Endothelial cell of umbilical vein (primary cell): ENCODE measurements around the gene MRPL16. TPM values are rescaled to one million over a fixed set of nuclear protein-coding genes. Genes with fewer than 3 reads are reported as not detected.
"Not testable (repeated sequence)": the region's sequence is repeated elsewhere in the genome, so short reads cannot be mapped to it uniquely, and the experiment has no call there.

Experiments
- BruUV-seq: library from RNA; stranded (reverse); fragments of 400-500 nt; replicated peaks from 2 replicates; lab custom pipeline; 2021; lab: Mats Ljungman, UMichigan
- CTCF ChIA-PET: fragments of 300-600, 350-600 bp; sonication (Branson Sonifier 250); formaldehyde crosslinking; loops from one replicate; lab custom pipeline; 2021; ENCODE audit warnings: antibody characterized with exemption, inconsistent platforms; lab: Charles Lee
- POLR2A ChIA-PET: fragments of 300-600, 350-600 bp; sonication (Branson Sonifier 250); formaldehyde crosslinking; loops from one replicate; lab custom pipeline; 2021; ENCODE audit warnings: antibody characterized with exemption, inconsistent platforms; lab: Charles Lee
- DNase-seq: peaks from one replicate; pipeline ENCODE4 v3.0.0-alpha.2; 2011; ENCODE audit warnings: low read depth, low spot score
- FAIRE-seq: peaks from 2 replicates; lab custom pipeline; 2011; peaks lifted over from hg19 to GRCh38; lab: Jason Lieb, UNC
- H2AFZ ChIP-seq: 2 replicates; pipeline ENCODE4 v1.6.0; 2012; ENCODE audit warnings: low read depth, low read length, control low read depth, inconsistent platforms
- H3K27ac ChIP-seq: 2 replicates; pipeline ENCODE4 v1.5.1; 2011; ENCODE audit warnings: low read depth, mild to moderate bottlenecking, control low read depth, low read length, moderate library complexity; ENCODE audit not compliant: insufficient read depth
- H3K27me3 ChIP-seq, 2 experiments: 2 replicates each; pipeline versions ENCODE4 v1.6.0 to v1.6.1; 2011; ENCODE audit warnings: low read length in 2 of 2, mixed read lengths in 1 of 2; ENCODE audit not compliant: control insufficient read depth in 2 of 2, insufficient read depth in 2 of 2
- H3K36me3 ChIP-seq, 2 experiments: 2 replicates in 1 of 2; 3 replicates in 1 of 2; pipeline ENCODE4 v1.5.1; 2011; ENCODE audit warnings: low read length in 2 of 2, mild to moderate bottlenecking in 1 of 2, moderate library complexity in 1 of 2; ENCODE audit not compliant: control insufficient read depth in 2 of 2, insufficient read depth in 2 of 2; ENCODE audit errors: extremely low read depth in 1 of 2
- H3K4me1 ChIP-seq: 3 replicates; pipeline ENCODE4 v1.5.1; 2011; ENCODE audit warnings: mild to moderate bottlenecking, low read length; ENCODE audit not compliant: control insufficient read depth, insufficient read depth; ENCODE audit errors: extremely low read depth
- H3K4me2 ChIP-seq: 2 replicates; pipeline ENCODE4 v1.6.1; 2011; ENCODE audit warnings: low read length, control low read depth, mixed read lengths; ENCODE audit not compliant: insufficient read depth
- H3K4me3 ChIP-seq, 3 experiments: fragments of 200-600 bp in 1 of 3; sonication (generic), shearing (Covaris generic) in 1 of 3; replicated peaks in 1 of 3; 2 replicates each; pipeline ENCODE4 v1.5.1; 2011 to 2016; ENCODE audit warnings: control low read depth in 3 of 3, low read length in 3 of 3, mild to moderate bottlenecking in 2 of 3, inconsistent platforms in 1 of 3, low read depth in 1 of 3, moderate library complexity in 1 of 3; ENCODE audit not compliant: insufficient read depth in 1 of 3
- H3K79me2 ChIP-seq: 2 replicates; pipeline ENCODE4 v1.6.0; 2012; ENCODE audit warnings: low read length, inconsistent platforms; ENCODE audit not compliant: control insufficient read depth, insufficient read depth
- H3K9ac ChIP-seq: replicated peaks from 2 replicates; pipeline ENCODE3; 2011; ENCODE audit warnings: low read length, control low read depth; ENCODE audit not compliant: insufficient read depth; ENCODE audit errors: extremely low read depth
- H3K9me1 ChIP-seq: replicated peaks from 3 replicates; pipeline ENCODE4 v1.6.0; 2011; ENCODE audit warnings: mild to moderate bottlenecking, low read length; ENCODE audit not compliant: control insufficient read depth, insufficient read depth; ENCODE audit errors: extremely low read depth
- H3K9me3 ChIP-seq: replicated peaks from 2 replicates; pipeline ENCODE4 v1.5.1; 2012; ENCODE audit warnings: low read length, inconsistent platforms; ENCODE audit not compliant: control insufficient read depth, insufficient read depth
- H4K20me1 ChIP-seq: replicated peaks from 2 replicates; pipeline ENCODE3; 2011; ENCODE audit warnings: mild to moderate bottlenecking, low read length; ENCODE audit not compliant: control insufficient read depth, insufficient read depth; ENCODE audit errors: extremely low read depth
- FOS ChIP-seq: IDR thresholded peaks from 2 replicates; pipeline ENCODE4 v1.6.1; 2011; ENCODE audit warnings: mild to moderate bottlenecking, low read length, moderate library complexity, borderline replicate concordance; ENCODE audit not compliant: insufficient read depth
- GATA2 ChIP-seq: IDR thresholded peaks from 2 replicates; pipeline ENCODE4 v1.7.0; 2011; ENCODE audit warnings: low read depth, mild to moderate bottlenecking, moderate library complexity, mixed read lengths, low read length; ENCODE audit not compliant: insufficient read length, insufficient read depth
- POLR2AphosphoS5 ChIP-seq: IDR thresholded peaks from 2 replicates; pipeline ENCODE4 v1.6.1; 2012; ENCODE audit warnings: low read depth, mild to moderate bottlenecking, control low read depth, low read length, moderate library complexity; ENCODE audit not compliant: insufficient read depth
- dilution Hi-C: fragments of 300-500 bp; cut with MboI; formaldehyde crosslinking; loops from one replicate; pipeline ENCODE4 v1.15.0; 2019; ENCODE audit warnings: low sequenced_read_pairs; ENCODE audit not compliant: extremely low pct_ligation_motif_present
- intact Hi-C: fragments of 100-400 bp; cut with micrococcal nuclease; formaldehyde crosslinking; loops from one replicate; pipeline ENCODE4 v1.10.0; 2022
- polyA plus RNA-seq, 4 experiments: library from polyadenylated mRNA; depleted of rRNA in 3 of 4; stranded (reverse) in 3 of 4; unstranded in 1 of 4; fragments of >200 nt; gene quantifications; 2 replicates each; pipeline versions ENCODE4 v1.2.1 to v1.2.3, GENCODE V29; 2011 to 2012; ENCODE audit warnings: missing spikeins in 1 of 4
- total RNA-seq: library from RNA; stranded (reverse); gene quantifications from 2 replicates; pipeline ENCODE4 v1.2.3, GENCODE V29; 2021

The MRPL16 gene
- total and polyA plus RNA-seq, 2 donors (not counting 3 experiments of a cell fraction or from before 2014, with no cell fraction given): 63.9 to 84.0 TPM

- TF ChIP-seq FOS: no peak
- TF ChIP-seq GATA2: no peak
- TF ChIP-seq POLR2AphosphoS5: no peak
- Histone ChIP-seq H4K20me1 (no peaks in the 10 kb centered on the region), H3K9me3 (no peaks in the 10 kb centered on the region), H3K27ac (peak overlapping the region; percentile 7), H3K79me2 (no peaks in the 10 kb centered on the region), H3K36me3 (peaks cover 6 to 14% of the 10 kb centered on the region in 2 experiments), H3K4me3 (no peak overlapping the region), H2AFZ (no peak overlapping the region), H3K27me3 (no peaks in the 10 kb centered on the region), H3K4me1 (peaks cover 27% of the 10 kb centered on the region), H3K9me1 (no peaks in the 10 kb centered on the region), H3K9ac (no peak overlapping the region), H3K4me2 (no peak overlapping the region)
- dilution Hi-C loops (no loop called here), intact Hi-C loops (no loop called here)
- DNase-seq: no peak
- ChIA-PET CTCF (interaction anchor here (0.7 to 5.0 kb wide), 6 partner anchors 9 to 31 kb away, joined by 3 to 31 read pairs (median 4); partner anchors contain the start of gene MRPL16), POLR2A (interaction anchor here (1.3 kb wide), 1 partner anchor 23 kb away, joined by 3 read pairs; no protein-coding TSS in a partner anchor)
- no TSS peak for BruUV-seq
- FAIRE-seq: no peak
Measured at GRCh38 chr11:59785818-59786217, 24.8 kb downstream of the MRPL16 start.

- H2AFZ ChIP-seq, intact Hi-C loops, H3K27me3 ChIP-seq, H4K20me1 ChIP-seq, H3K9ac ChIP-seq, H3K27ac ChIP-seq, dilution Hi-C loops, BruUV-seq, H3K4me2 ChIP-seq, H3K9me3 ChIP-seq, H3K4me3 ChIP-seq, DNase-seq, FAIRE-seq, H3K79me2 ChIP-seq, H3K9me1 ChIP-seq, POLR2A ChIA-PET: not testable (repeated sequence)
- CTCF ChIA-PET: interaction anchor here (0.7 to 5.0 kb wide), 5 partner anchors 12 to 31 kb away, joined by 3 to 31 read pairs (median 3); partner anchors contain the start of gene STX3
- peaks cover 27% of the 10 kb centered on the region for H3K4me1 ChIP-seq
- peaks cover 3 to 10% of the 10 kb centered on the region in 2 experiments for H3K36me3 ChIP-seq
Measured at GRCh38 chr11:59784441-59784840, 26.1 kb downstream of the MRPL16 start.
